Globus pallidus (tissue), 1 donor: ENCODE measurements around the gene EFCAB6.
A peak's percentile ranks its signal among the peaks of the same experiment; 100 is the strongest.

ENCODE experiments used
- DNase-seq: peaks from one replicate; pipeline ENCODE4 v3.0.0-alpha.2; 2015; ENCODE audit warnings: low spot score

EFCAB6 gene

GRCh38 chr22:43481568-43482317 is 330.4 kb downstream of the EFCAB6 start:
- DNase-seq = peak; percentile 11

GRCh38 chr22:43479962-43480361 is 332.1 kb downstream of the EFCAB6 start:
- DNase-seq = no peak

- no peak for DNase-seq
These were observed 332.7 kb downstream of the EFCAB6 start for GRCh38 chr22:43479301-43479950.
